DMS79 (cell line): ENCODE measurements around the gene MYO1D.
A peak's percentile ranks its signal among the peaks of the same experiment; 100 is the strongest.
"Not testable (repeated sequence)": the region's sequence is repeated elsewhere in the genome, so short reads cannot be mapped to it uniquely, and the experiment has no call there.

Source experiments
- DNase-seq: peaks from one replicate; lab custom pipeline; 2025; lab: John Stamatoyannopoulos, UW

Gene MYO1D

DNA sequence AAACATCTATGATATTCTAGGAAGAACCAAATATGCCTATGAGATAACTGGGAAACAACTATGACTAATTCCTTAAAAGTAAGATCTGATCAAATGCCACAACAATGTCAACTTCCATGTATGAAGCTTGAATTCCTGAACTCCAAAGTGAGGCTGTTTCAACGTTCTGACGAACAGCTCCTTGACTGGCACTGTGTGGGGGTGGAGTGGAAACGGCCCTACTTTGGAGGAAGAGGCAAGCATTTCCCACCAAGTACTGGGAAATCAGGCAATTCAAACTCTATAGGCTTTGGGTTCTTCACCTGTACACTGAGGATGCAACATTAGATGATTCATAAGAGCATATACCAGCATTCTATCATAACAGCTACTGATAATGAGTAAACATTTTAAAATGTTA is 203.0 kb downstream of the MYO1D start:
- DNase-seq: no peak

DNA sequence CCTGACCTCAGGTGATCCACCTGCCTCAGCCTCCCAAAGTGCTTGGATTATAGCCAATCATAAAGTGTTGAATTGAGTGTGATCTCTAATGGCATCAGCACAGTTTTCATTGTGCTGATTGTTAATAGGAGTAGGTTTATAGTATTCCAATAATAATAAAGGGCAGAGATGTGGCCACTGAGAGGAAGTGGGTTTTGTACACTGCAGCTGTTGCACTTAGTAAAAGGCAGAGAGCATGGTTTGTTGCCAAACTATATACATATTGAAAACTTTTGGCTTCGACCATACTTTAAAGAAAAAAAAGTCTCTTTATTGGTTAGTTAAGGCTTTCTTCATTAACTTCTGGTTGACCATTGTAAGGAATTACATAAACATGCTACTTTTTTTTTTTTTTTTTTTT is 204.2 kb downstream of the MYO1D start:
- DNase-seq: no peak

DNA sequence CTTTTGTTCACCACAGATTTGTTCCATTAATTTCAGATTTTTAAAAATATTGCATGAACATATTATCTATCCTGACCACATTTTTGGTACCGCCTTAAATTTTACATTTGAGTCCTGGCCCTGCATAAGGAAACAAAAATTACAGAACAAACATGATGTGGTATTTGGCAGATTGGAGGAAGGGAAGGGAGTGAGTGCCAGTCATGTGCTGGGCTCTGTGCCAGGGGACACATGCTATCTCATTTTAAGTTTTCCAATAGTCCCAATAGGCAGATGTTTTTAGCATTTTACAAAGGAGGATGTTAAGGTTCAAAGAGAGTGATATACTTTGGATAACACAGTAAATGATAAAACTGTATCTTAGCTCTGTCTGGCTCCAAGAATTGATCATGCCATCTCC is 205.0 kb downstream of the MYO1D start:
- no peak for DNase-seq

DNA sequence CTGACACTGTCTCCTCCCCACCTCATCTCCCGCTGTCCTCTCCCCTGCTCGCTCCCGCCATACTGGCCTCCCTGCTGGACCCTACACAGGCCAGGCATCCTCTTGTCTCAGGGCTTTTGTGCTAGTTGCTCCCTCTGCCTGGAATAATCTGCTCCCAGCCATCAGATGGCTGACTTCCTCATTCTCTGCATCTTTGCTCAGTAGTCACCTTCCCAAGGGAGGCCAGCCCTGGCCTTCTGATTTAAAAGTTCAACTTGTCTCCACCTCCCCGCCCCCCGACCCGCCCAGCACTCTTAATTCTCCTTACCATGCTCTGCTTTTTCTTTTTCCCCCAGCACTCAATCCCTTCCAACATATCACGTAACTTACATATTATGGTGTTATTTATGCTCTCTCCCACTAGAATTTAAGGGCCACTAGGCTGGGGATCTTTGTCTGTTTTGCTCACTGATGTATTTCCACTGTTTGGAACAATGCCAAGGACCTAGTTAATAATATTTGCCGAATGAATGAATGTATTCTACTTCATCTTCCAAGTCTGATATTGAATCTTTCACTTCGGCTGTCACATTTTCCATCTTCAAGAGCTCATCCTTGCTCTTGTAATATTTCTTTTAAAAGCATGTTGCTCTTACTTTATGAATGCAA is 211.9 kb downstream of the MYO1D start:
- no peak for DNase-seq

DNA sequence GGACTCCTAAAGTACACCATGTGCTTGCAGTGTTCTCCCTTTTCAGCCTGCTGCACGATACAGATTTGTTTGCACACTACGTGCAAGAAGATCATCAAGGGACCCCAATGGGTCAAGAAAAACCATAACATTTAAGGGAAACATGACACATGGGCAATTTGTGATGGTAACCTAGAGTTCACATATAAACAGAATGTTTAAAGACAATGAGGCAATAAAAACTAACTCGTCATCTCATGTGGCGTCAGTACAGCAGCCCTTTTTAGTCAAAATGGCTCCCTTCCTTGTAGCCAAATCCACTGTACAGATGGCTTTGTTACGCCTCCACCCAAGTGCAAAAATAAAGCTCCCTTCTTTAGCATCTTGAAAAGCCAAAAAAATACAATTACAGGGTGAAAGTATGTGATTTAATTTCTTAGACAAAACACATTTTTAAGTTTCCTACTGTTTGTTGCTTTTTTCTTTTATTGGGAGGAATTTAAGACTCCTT is 216.4 kb downstream of the MYO1D start:
- no peak for DNase-seq

DNA sequence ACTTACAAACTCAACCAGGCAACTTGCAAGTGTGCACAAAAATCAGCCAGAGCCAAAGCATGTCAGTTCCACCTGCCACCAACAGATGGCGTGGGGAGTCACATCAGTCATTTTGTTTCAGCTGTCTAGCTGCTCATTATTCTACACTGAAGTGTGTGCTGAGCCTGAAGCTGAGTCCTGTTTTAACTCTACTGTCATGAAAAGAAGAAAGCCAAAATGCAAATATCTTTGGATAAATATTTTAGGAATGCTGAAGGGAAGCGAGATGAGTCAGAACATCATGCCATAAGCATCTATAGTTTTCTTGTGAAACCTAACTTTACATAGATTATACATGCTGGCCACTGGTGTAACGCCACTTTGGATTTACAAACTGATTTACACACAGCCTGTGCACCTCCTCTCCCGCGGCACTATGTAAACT is 217.5 kb downstream of the MYO1D start:
- no peak for DNase-seq

DNA sequence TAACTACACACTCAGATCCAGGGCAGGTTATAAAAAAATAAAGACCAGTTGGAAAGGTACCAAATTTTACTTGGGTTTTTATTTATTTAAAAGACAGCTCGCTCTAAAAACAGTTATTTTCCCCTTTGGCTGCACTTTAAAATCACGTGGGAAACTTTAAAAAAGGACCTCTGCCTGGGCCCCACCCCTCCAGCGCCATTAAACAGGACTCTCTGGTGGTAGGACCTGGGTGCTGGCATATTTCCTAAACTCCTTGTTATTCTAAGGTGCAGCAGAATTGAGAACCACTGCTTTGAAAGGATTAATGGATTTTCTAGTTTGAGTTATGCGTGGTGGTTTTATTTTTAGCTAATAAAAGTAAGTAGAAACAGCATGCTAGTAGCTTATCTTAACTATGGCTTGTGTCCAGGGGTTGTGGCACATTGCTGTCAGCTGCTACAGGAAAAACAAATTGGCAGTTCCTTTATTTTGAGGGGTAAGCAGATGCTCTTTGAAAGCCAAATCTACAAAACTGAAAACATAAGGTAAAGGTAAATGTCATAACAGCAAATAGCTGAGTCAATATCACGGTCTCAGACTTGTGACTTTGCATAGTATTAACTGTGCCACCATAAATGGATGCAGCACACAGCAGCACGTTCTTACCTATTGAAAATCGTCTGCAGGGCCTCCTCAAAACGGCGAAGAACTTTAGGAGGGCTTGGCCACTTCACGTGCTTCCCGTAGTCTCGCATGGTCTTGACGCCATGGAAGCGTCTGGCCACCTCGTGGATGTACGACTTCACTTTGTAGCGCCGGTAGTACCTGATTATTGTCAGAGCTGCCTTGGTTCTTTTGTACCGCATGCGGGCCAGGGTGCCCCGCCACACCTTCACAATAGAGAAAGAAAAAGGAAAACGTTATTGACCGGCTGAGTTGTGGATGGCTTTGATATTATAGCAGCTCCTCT is 218.2 kb downstream of the MYO1D start:
- no peak for DNase-seq

DNA sequence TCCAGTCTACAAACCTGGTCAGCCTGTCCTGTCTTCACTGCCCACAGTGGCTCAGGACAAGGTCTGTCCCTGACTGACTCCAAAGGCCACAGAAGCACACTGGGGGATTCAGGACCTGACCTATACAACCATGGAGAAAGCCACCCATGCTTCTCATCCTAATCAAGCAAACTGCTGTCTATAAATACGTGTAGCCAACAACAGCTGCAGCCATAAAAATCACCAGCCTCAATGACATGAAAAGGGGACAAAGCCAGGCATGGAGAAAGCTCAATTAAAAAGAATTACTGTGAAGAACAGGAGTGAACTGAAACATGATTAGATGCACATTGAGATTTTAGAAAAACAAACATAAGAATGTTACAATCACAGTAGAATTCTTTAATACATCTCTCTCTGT is 220.0 kb downstream of the MYO1D start:
- DNase-seq: no peak

DNA sequence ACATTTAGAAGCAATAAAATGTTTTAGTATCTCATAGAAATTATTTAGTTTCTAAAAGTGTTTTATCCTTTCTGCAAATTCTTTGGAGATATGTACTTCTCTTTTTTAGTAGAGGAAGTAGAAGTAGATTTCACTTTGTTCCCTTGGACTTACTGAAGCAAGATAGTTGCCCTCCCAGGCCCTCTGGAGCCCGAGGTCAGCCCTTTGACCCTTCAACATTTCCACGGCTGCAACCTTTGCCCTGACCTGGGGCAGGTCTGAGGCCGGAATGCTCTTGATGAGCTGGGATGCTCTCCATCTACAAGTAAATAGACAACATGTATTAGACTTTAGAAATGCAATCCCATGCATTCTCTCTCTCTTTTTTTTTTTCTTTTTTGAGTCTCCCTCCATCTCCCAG is 222.6 kb downstream of the MYO1D start:
- DNase-seq: no peak

DNA sequence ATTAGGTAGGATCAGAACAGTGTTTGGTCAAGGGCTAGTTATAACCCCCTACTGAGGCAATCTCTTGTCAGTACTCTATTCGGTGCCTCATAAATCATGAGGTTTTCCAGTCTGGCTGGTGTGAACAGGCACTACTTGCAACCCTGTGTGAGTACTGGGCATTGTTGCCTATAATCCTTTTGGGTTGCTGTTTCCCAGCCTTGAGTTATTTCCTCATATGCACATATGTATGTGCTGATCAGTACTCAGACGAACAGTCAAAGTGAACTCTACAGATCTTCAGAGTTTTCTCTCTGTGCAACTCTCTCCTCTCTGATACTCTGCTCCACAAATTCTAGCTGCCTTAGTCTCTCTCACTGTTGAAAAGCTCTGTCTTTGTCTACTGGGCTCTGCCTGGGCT is 225.8 kb downstream of the MYO1D start:
- no peak for DNase-seq

DNA sequence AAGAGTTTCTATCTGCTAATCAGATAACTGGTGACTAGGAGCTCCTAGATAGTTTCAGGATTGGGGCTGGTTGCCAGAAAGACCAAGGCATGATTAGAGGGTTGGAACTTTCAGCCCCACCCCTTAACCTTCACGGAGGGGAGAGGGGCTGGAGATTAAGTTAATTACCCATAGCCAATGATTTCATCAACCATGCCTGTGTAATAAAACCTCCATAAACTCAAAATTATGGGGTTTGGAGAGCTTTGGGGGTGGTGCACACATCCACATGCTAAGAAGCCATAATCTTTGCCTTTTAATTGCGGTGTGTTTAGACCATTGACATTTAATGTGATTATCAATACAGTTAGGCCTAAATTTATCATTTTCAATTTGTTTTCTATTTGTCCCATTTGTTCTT is 228.5 kb downstream of the MYO1D start:
- no peak for DNase-seq

DNA sequence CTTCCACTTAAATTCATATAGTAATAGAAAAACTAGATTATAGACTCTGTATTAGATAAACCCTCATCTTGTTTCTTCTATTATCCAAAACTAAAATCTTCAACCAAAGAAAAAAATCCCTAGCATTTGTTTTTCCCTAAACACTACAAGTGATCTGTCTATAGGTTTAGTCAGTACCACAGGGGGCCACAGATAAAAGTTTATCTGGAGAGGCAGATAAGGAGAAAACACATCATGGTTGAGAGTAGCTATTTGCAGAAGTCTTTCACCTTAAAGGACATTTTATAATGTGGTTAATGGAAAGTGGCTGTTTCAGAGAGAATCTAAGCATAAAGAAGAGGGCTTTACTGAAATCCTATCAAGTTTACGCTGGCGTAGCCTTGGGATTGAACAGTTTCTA is 230.0 kb downstream of the MYO1D start:
- no peak for DNase-seq

DNA sequence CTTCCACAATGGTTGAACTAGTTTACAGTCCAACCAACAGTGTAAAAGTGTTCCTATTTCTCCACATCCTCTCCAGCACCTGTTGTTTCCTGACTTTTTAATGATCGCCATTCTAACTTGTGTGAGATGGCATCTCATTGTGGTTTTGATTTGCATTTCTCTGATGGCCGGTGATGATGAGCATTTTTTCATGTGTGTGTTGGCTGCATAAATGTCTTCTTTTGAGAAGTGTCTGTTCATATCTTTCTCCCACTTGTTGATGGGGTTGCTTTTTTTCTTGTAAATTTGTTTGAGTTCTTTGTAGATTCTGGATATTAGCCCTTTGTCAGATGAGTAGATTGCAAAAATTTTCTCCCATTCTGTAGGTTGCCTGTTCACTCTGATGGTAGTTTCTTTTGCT is 235.4 kb downstream of the MYO1D start:
- not testable (repeated sequence) for DNase-seq

DNA sequence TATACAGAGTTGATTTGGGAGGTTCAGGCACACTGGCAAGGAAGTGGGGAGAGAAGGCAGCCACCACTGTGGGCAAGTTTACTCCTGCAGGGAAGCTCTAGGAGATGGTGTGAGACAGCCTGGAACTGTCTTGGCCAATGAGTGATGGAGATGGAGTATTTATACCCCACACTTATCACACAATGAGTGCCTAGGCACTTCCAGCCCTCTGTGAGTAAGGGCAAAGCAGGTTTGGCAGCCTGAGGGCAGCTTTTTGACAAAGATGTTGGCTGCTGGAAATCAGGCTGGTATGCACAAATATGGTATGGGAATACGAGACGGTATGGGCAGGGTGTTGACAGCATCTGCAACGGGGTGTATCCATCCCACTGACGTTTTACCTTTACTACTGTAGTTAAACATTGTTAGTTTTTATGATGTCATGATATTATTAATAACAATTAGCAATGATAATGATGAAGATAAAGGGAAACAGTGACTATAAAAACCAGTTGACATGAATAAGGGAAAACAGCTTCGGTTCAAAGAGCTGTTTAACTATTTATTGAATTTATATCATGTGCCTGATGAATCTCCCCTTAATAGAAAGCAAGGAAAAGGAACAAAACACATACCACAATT is 240.2 kb downstream of the MYO1D start:
- no peak for DNase-seq

DNA sequence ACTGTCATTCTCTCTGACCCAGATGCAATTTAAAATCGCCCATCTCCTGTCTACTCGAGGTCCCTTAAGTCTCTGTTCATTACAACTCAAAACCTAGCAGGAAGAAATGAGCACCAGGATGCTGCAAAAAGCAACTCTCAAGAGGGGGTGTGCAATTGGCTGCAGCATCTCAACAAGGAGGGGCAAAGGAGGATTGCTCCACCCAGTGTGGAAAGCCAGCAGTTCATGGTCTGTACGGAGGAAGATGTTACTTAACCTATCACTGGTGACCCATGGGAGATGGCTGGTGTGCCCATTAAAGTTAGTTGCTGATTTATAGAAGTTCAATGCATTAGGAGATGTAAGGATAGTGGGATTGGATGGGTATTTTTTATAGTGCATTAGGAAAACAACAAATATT is 242.8 kb downstream of the MYO1D start:
- no peak for DNase-seq

DNA sequence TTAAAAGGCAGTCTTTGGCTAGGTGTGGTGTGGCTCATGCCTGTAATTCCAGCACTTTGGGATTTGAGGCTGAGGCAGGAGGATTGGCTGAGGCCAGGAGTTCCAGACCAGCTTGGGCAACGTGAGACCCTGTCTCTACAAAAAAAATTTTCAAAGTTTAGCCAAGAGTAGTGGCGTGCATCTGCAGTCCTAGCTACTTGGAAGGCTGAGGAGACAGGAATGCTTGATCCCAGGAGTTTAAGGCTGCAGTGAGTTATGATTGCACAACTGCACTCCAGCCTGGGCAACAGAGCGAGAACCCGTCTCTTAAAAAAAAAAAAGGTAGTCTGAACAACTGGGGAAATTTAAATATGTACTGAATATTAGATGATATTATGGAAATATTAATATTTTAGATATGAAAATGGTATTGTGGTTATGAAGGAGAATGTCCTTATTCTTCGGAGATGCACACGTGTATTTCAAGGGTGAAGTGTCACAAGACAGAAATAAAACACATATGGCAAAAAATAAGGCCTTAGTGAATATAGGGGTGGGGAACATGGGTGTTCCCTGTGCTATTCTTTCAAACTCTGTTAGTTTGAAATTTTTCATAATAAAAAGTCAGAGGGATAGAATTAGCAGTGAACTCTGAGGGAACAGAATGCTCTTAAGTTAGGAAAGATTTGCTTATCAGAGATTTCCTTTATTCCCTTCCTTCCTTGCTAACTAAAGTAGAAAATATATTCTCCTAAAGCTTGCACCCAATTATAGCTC is 245.4 kb downstream of the MYO1D start:
- no peak for DNase-seq

DNA sequence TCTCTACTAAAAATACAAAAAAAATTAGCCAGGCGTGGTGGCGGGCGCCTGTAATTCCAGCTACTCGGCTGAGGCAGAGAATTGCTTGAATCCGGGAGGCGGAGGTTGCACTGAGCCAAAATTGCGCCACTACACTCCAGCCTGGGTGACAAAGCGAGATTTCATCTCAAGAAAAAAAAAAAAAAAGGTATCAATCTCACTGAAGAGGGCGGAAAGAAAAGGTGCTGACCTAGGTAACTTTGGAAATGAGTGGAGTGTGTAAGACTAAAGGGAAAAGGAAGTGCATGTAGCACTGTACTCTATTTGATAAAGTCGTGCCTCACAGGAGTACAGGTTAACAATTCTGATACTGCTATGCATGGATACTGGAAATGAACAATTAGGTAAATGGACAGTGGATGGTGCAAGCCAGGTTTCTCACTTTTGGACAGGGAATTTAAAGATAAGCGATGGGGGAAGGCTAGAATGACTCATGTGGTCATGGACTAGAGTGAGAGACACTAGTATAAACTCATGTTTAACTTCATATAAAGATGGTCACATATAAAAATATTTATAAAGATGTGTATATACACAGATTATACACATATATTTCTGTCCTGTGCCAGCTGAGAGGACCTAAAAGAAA is 247.2 kb downstream of the MYO1D start:
- no peak for DNase-seq

DNA sequence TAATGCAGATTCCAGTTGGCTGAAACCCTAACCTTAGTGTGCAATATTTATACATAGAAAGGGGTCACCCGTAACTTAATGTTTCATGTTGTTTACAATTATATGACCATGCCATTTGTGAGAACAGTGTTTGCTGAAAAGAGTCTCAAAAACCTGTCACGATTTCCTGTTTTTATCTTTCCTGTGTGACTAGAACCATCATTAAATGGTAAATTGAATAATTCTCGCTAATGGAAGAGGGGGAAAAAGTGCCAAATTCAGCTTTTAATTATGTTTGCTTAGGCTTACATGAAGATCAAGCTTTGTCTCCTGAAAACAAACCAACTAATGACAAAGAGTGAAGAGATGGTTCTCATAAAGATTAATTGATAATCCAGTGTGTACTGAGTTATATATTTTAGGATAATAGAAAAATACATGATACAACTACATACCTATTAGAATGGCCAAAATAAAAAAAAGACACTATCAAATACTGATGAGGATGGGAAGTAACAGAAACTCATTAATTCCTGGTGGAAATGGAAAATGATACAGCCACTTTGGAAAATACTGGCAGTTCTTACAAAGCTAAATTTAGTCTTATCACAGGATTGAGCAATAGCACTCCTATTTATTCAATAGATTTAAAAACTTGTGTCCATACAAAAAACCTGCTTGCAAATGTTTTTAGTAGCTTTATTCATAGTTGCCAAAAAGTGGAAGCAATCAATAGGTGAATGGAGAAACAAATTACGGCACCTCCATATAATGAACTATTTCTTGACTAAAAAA is 248.5 kb downstream of the MYO1D start:
- DNase-seq: no peak

DNA sequence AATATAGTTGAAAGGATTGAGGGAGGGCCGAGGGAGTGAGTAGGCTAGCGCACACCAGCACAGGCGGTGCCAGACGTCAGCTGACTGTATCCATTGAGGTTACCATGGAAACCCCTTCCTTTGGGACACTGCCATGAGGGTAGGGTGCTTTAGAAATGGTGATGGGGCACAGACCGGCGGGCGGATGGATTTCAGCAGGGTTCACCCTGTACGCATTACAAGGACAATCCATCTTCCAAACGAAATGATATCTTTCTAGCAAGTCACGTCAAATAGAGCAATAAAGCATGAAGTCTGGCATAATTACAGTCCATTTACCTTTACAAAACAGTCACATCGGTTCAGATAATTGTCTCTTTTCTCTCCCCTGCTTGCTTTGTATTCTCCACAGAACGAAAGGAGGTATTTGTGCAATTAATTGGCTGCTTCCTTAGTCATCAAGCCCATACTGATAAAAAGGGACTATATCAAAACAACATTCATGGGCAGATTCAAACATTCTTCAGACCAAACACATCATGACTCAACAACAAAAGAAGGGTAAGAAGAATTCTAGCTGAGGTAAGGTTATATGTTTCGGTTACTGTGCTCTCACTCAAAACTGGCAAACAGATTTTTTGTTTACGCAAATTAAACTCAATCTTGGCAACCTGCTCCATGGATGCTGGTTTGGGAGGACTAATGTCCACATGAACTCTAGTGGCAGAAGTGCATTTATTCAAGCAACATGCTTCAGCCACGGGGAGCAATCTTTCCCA is 249.5 kb downstream of the MYO1D start:
- DNase-seq: peak; percentile 86

DNA sequence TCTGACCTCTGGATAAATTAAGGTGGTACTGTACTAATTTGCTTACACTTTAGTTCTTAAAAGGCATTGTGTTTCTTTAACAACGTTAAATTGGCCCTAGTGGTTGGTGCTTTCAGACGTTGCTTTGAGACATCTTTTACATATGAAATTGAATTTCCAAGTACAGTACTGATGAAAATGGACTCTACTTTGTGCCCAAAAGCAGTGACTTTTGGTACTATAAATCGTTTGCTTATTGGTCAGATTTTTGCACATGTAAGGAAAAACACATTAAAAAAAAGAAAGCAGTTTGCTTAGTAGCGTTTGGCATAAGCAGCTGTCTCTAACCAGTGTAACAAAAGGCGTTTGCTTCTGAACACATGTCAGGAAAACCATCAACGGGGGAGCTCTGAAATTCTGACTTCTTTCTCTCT is 250.5 kb downstream of the MYO1D start:
- DNase-seq: peak; percentile 5
